Measurements from ENCODE around the gene SMAD3. TPM values are rescaled to one million over a fixed set of nuclear protein-coding genes. Genes with fewer than 3 reads are reported as not detected.

Gene SMAD3
- total RNA-seq, 3 donors from 2014 or later, result 38.5 to 76.3 (median 44.9) TPM

DNA sequence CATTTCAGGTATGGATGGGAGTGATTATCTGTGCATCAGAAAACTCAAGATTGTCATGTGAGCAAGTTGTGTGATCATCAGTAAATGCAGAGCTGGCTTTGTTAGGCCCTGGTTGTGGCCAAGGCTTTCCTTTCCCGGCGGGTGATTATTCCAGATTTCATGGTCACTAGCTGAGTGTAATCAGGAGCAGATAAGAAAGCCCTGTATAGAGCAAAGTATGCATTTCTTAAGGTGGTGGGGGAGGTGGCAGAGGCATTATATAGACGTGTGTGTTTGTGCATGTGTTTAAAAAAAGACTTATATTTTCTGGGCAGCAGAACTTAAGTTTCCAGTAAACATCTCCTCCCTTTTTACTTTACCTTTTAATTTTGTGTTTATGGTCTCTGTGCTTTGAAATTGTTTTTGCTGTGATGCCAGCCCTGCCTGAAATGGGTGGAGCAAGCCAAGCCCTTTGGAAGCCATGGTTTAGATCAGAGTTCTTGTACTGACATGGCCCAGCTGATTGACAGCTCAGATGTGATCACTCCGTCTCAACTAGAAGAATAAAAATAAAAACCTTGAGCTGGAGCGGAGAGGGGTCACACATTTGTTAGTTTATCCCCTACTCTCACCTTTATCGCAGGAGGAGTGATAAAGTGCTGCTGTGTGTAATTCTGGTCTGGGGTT is 22.2 kb downstream of the SMAD3 start:
- peaks cover 67% of the 10 kb centered on the region for H3K4me1 ChIP-seq (ENCODE audit: low read depth)

DNA sequence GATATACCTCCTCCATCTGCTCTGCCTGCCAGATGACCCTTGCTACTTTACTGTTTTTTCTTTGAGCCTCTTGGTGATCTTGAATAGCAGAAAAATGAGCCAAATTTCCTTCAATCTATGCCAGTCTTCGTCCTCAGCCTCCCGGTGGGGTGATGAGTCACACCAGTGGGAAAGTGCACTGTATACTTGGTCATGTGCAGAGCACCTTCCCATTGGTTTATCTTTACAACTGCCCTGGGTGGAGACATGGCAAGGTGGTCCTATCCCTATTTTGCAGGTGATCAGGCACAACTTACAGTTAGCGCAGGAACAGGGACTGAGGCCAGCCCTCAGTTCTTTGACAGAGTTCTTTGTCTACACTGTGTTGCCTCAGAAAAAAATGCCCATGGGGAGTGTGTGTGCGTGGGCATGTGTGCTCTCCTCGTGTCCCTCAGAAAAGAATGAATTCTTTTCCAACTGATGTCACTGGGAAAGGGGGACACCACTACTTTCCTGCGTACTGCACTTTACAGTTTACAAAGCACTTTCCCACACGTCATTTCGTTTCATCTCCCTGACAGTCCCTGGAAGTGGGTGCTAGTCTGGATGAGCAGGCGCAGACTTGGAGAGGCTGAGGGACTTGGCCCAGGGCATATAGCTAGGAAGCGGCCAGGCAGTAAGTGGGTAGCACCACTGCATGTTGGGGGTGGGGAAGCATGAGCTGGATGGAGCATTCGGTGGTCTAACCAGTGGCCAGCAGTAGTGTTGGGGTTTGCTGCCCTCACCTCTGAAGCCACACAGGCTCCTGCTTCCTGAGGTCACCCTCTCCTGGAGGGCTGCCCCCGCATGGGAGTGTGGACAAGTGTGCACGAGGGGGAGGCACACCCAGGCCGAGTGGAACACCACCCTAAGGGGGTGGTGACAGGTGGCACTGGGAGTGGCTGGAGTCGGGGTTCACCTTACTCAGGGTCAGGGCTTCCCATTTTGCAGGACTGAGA is 24.1 kb downstream of the SMAD3 start:
- intact Hi-C loops (cut with DNase I, micrococcal nuclease), result no loop called here
- Histone ChIP-seq H3K4me3 (no peak overlapping the region), H3K4me1 (ENCODE audit: low read depth) (peaks cover 54% of the 10 kb centered on the region), H3K9me3 (no peaks in the 10 kb centered on the region), H3K36me3 (ENCODE audit: low read depth) (no peaks in the 10 kb centered on the region)
- DNase-seq, result no peak
- TF ChIP-seq, protein P1, sequence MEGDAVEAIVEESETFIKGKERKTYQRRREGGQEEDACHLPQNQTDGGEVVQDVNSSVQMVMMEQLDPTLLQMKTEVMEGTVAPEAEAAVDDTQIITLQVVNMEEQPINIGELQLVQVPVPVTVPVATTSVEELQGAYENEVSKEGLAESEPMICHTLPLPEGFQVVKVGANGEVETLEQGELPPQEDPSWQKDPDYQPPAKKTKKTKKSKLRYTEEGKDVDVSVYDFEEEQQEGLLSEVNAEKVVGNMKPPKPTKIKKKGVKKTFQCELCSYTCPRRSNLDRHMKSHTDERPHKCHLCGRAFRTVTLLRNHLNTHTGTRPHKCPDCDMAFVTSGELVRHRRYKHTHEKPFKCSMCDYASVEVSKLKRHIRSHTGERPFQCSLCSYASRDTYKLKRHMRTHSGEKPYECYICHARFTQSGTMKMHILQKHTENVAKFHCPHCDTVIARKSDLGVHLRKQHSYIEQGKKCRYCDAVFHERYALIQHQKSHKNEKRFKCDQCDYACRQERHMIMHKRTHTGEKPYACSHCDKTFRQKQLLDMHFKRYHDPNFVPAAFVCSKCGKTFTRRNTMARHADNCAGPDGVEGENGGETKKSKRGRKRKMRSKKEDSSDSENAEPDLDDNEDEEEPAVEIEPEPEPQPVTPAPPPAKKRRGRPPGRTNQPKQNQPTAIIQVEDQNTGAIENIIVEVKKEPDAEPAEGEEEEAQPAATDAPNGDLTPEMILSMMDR (IDR thresholded peaks at IDR 0.05), result no peak
- ATAC-seq, result peak; percentile 21

More for the DNA sequence above, 22.2 kb downstream of the SMAD3 start:
- no peaks in the 10 kb centered on the region for H3K36me3 ChIP-seq (ENCODE audit: low read depth)
- no peaks in the 10 kb centered on the region for H3K9me3 ChIP-seq
- intact Hi-C loops (cut with DNase I, micrococcal nuclease), result no loop called here
- ATAC-seq (peak; percentile 62), DNase-seq (peak in 1 of 3 donors; percentile 70)
- TF ChIP-seq, protein P1 (IDR thresholded peaks at IDR 0.05), result no peak
- H3K4me3 ChIP-seq, result no peak overlapping the region

DNA sequence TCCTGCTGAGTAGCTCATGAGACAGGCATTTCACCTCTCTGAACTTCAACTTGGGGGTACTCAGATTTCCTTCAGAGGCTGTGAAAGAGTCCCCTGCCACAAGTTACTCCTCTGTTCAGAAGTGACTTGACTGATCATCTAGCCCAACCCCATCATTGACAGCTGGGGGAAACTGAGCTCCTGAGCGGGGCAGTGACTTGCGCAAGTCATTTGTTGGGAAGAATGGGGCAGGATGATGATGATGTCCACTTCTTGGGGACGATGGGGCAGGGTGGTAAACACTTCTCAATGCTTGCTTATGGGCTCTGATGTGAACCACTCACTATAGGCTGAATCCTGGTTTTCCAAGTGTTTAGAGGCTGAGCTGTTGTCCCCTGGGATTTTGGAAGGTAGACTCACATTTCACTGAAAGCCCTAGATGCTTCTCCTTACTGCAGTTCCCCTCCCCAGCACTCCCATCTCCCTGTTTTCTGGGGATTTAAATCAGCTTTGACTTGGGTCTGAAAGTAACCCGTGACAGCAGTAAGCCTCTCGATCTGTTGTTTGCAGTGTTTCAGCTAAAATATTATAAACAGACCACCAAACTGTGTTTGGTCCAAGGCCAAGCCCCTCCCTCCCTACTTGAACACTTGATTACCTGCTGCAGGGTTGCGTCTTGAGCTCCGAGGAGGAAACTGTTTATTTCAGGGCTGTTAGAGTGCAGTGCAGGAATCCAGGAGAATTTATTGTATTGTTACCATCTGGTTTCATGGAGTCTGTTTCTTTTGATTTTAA is 25.1 kb downstream of the SMAD3 start:
- DNase-seq (no peak), ATAC-seq (no peak)
- Histone ChIP-seq H3K4me3 (no peak overlapping the region), H3K36me3 (ENCODE audit: low read depth) (no peaks in the 10 kb centered on the region), H3K4me1 (ENCODE audit: low read depth) (peaks cover 49% of the 10 kb centered on the region), H3K9me3 (no peaks in the 10 kb centered on the region)
- intact Hi-C loops (cut with DNase I, micrococcal nuclease), result no loop called here
- TF ChIP-seq, protein P1 (IDR thresholded peaks at IDR 0.05), result no peak

DNA sequence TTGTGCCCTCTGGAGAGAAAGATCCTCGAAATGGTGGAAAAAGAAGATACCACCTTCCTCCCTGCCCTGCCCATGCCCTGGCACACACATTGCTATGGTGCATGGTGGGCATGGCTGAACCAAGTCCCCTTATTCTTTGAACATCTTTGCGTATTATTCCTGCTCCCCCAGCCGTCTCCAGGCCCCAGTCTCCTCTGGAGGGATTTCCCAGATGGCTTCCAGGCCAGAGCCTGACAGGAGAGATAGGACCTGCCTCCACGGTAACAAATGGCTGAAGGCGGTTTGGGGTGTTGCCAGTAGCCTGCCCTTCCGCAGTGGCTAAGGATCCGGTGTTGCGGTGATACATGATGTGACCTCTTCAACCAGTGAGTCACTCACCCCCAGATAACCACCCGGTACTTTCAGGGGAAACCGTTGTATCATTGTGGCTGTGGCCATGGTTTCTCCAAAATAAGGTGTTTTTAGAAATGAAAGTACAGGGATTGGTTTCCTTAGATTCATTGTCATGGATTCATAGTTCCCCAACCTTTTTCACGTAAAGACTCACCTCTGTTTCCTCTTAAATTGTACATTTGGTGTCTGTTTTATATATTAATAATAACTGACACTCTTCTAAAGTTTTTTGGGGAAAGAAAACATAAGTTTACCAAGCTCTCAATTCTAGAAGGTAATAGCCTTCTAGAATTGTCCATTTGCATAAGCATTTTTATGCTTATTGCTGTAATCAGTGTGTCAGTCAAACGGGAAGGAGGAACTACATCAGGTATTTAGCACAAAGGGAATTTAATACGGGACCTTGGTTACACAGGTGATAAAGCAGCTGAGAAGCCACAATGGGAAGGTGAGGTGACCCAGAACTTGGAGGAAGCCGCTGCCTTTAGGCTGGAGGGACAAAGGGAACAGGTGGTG is 25.9 kb downstream of the SMAD3 start:
- Histone ChIP-seq H3K9me3 (no peaks in the 10 kb centered on the region), H3K4me3 (no peak overlapping the region), H3K36me3 (ENCODE audit: low read depth) (no peaks in the 10 kb centered on the region), H3K4me1 (ENCODE audit: low read depth) (peaks cover 47% of the 10 kb centered on the region)
- DNase-seq (peak; percentile 61 to 81 (median 62)), ATAC-seq (peak; percentile 65)
- intact Hi-C loops (cut with DNase I, micrococcal nuclease), result no loop called here
- TF ChIP-seq, protein P1 (IDR thresholded peaks at IDR 0.05), result no peak

Data from mucosa of descending colon (tissue), 3 donors.